ENCODE results near the gene POLR3B. TPM values are rescaled to one million over a fixed set of nuclear protein-coding genes. Genes with fewer than 3 reads are reported as not detected.

POLR3B gene
- total RNA-seq, 1 donor from 2014 or later = 14.2 TPM

GRCh38 chr12:106434526-106434925 lies 77.0 kb downstream of the POLR3B start:
- no peak for DNase-seq (ENCODE audit: low spot score in 2 of 2, unreplicated experiment in 2 of 2)
- TF ChIP-seq CTCF (IDR thresholded peaks at IDR 0.05; ENCODE audit: unreplicated experiment) = no peak
- H3K9me3 Mint-ChIP-seq = no peaks in the 10 kb centered on the region
- no peak overlapping the region for H3K27ac Mint-ChIP-seq
- no peak overlapping the region for H3K4me3 Mint-ChIP-seq
- H3K4me1 Mint-ChIP-seq = peaks cover 4% of the 10 kb centered on the region
- H3K27me3 Mint-ChIP-seq (ENCODE audit: low read depth) = no peaks in the 10 kb centered on the region
- peaks cover 19% of the 10 kb centered on the region for H3K36me3 Mint-ChIP-seq

- Mint-ChIP-seq H3K36me3 (peaks cover 28% of the 10 kb centered on the region), H3K27me3 (ENCODE audit: low read depth) (no peaks in the 10 kb centered on the region), H3K4me3 (no peak overlapping the region), H3K27ac (no peak overlapping the region), H3K9me3 (peaks cover 5% of the 10 kb centered on the region), H3K4me1 (no peaks in the 10 kb centered on the region)
- DNase-seq (ENCODE audit: low spot score in 2 of 2, unreplicated experiment in 2 of 2) = no peak
- no peak for TF ChIP-seq CTCF (IDR thresholded peaks at IDR 0.05; ENCODE audit: unreplicated experiment)
Observed at GRCh38 chr12:106436164-106436563, 78.6 kb downstream of the POLR3B start.

- DNase-seq (ENCODE audit: low spot score in 2 of 2, unreplicated experiment in 2 of 2) = no peak
- Mint-ChIP-seq H3K27ac (no peak overlapping the region), H3K36me3 (peaks cover 17% of the 10 kb centered on the region), H3K27me3 (ENCODE audit: low read depth) (no peaks in the 10 kb centered on the region), H3K9me3 (peaks cover 5% of the 10 kb centered on the region), H3K4me3 (no peak overlapping the region), H3K4me1 (no peaks in the 10 kb centered on the region)
- no peak for TF ChIP-seq CTCF (IDR thresholded peaks at IDR 0.05; ENCODE audit: unreplicated experiment)
Observed at GRCh38 chr12:106442575-106442974, 85.0 kb downstream of the POLR3B start.

- Mint-ChIP-seq H3K4me1 (no peaks in the 10 kb centered on the region), H3K4me3 (no peak overlapping the region), H3K27ac (no peak overlapping the region), H3K9me3 (peaks cover 5% of the 10 kb centered on the region), H3K36me3 (peaks cover 8% of the 10 kb centered on the region), H3K27me3 (ENCODE audit: low read depth) (no peaks in the 10 kb centered on the region)
- no peak for TF ChIP-seq CTCF (IDR thresholded peaks at IDR 0.05; ENCODE audit: unreplicated experiment)
- no peak for DNase-seq (ENCODE audit: low spot score in 2 of 2, unreplicated experiment in 2 of 2)
Observed at GRCh38 chr12:106445053-106445452, 87.5 kb downstream of the POLR3B start.

DNA sequence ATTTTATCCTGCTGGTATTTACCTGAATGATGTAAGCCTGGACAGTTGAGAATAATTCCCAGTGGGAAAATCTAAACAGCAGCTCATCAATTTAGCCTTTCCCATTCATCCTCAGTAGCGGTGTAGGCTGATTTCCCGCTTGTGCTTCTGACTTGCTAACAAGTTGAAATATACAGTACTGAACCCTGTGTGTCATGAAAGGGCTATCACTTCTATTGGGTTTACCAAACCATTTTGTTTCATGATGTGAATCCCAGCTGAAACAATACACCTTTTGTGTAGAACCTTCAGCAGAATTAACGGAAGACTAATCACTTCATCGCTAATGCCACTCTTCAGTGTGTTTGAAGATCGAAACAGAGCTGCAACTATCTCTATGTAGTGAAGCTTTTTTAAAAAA lies 88.4 kb downstream of the POLR3B start:
- Mint-ChIP-seq H3K4me1 (no peaks in the 10 kb centered on the region), H3K27ac (no peak overlapping the region), H3K4me3 (no peak overlapping the region), H3K27me3 (ENCODE audit: low read depth) (no peaks in the 10 kb centered on the region), H3K9me3 (no peaks in the 10 kb centered on the region), H3K36me3 (peaks cover under 1% of the 10 kb centered on the region)
- DNase-seq (ENCODE audit: low spot score in 2 of 2, unreplicated experiment in 2 of 2) = no peak
- TF ChIP-seq CTCF (IDR thresholded peaks at IDR 0.05; ENCODE audit: unreplicated experiment) = no peak
